Colonic mucosa (tissue), 4 donors: ENCODE measurements around the gene CPT1A. TPM values are rescaled to one million over a fixed set of nuclear protein-coding genes. Genes with fewer than 3 reads are reported as not detected.

Source experiments
- DNase-seq: peaks from one replicate; pipeline ENCODE4 v3.0.0-alpha.2; 2020
- H3K27ac ChIP-seq: fragments of 200-600 bp; one replicate; pipeline ENCODE4 v1.8.0; 2021
- H3K27me3 ChIP-seq: fragments of 200-600 bp; one replicate; pipeline ENCODE4 v1.8.0; 2021
- H3K36me3 ChIP-seq: fragments of 200-600 bp; one replicate; pipeline ENCODE4 v1.8.0; 2021
- H3K4me1 ChIP-seq: fragments of 200-600 bp; one replicate; pipeline ENCODE4 v1.8.0; 2021; ENCODE audit warnings: mild to moderate bottlenecking
- H3K4me3 ChIP-seq: fragments of 200-600 bp; one replicate; pipeline ENCODE4 v1.8.0; 2021
- H3K9ac ChIP-seq, 2 donors: one replicate each; pipeline ENCODE4 v1.7.0; 2013; ENCODE audit warnings: control low read depth in 2 of 2, low read depth in 2 of 2, low read length in 2 of 2
- H3K9me3 ChIP-seq: fragments of 200-600 bp; one replicate; pipeline ENCODE4 v1.8.0; 2021
- intact Hi-C: fragments of 100-400 bp; cut with DNase I; formaldehyde crosslinking; loops from one replicate; pipeline ENCODE4 v1.14.1; 2022
- total RNA-seq, 2 donors: library from RNA; stranded (reverse); fragmentation: NEBNext Ultra II Directional in 1 of 2; extraction: Animal tissue kit (Norgen Biotek cat#: 25700) in 1 of 2; gene quantifications; one replicate each; pipeline ENCODE4 v1.2.1, GENCODE V29; 2021
- TF ChIP-seq, protein P1 (sequence below): fragments of 200-600 bp; IDR thresholded peaks from one replicate; pipeline ENCODE4 v1.8.0; 2022; ENCODE audit warnings: antibody characterized with exemption, mild to moderate bottlenecking
- donor health status: healthy.
- donor health status: DM: no; HTN: no; CAD: no.
- donor health status: DM: no; HTN: no; CAD: no.

CPT1A gene
- total RNA-seq, 2 donors from 2014 or later, result 197 to 213 TPM

DNA sequence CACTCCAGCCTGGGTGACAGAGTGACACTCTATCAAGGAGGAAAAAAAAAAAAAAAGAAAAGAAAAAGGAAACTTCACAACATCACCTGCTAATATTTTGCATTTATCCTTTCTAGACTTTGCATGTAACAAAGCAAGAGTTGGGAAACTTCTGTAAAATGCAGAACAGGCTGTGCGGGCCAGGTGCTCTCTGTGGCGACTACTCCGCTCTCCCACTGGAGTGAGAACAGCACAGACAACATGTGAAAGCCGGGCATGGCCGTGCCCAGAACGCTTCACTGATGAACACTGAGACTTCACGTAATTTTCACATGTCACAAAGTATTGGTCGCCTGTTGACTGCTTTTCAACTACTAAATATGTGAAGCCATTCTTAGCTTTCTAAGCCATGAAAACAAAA, 74.9 kb downstream of the CPT1A start:
- H3K9me3 ChIP-seq, result no peaks in the 10 kb centered on the region
- H3K27ac ChIP-seq, result no peak overlapping the region
- no peak for DNase-seq
- peaks cover 13% of the 10 kb centered on the region for H3K36me3 ChIP-seq
- no peaks in the 10 kb centered on the region for H3K27me3 ChIP-seq
- TF ChIP-seq, protein P1, sequence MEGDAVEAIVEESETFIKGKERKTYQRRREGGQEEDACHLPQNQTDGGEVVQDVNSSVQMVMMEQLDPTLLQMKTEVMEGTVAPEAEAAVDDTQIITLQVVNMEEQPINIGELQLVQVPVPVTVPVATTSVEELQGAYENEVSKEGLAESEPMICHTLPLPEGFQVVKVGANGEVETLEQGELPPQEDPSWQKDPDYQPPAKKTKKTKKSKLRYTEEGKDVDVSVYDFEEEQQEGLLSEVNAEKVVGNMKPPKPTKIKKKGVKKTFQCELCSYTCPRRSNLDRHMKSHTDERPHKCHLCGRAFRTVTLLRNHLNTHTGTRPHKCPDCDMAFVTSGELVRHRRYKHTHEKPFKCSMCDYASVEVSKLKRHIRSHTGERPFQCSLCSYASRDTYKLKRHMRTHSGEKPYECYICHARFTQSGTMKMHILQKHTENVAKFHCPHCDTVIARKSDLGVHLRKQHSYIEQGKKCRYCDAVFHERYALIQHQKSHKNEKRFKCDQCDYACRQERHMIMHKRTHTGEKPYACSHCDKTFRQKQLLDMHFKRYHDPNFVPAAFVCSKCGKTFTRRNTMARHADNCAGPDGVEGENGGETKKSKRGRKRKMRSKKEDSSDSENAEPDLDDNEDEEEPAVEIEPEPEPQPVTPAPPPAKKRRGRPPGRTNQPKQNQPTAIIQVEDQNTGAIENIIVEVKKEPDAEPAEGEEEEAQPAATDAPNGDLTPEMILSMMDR, result no peak
- no peaks in the 10 kb centered on the region for H3K4me1 ChIP-seq
- H3K9ac ChIP-seq, result no peak overlapping the region
- intact Hi-C loops, result no loop called here
- no peak overlapping the region for H3K4me3 ChIP-seq

DNA sequence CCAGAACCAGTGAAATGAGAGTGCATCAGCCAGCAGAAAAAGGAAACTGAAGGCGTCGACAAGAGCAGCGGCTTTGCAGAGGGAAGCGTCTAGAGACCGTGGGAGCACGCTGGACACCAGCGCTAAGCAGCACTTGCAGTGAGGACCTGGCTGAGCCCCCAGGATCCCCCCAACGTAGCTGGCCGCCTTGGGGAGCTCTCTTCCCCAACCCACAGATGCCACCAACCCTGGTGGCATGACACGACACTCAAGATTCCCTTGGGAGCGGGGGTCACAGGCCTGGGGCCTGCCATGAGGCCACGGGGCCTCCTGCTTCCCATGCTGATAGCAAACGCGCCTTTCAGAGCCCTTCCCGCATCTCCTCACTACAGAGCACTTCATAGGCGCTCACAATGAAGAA, 77.0 kb downstream of the CPT1A start:
- Histone ChIP-seq H3K4me1 (no peaks in the 10 kb centered on the region), H3K9ac (no peak overlapping the region), H3K9me3 (no peaks in the 10 kb centered on the region), H3K36me3 (peaks cover 7% of the 10 kb centered on the region), H3K4me3 (no peak overlapping the region), H3K27me3 (no peaks in the 10 kb centered on the region), H3K27ac (no peak overlapping the region)
- TF ChIP-seq, protein P1, result no peak
- DNase-seq, result no peak
- intact Hi-C loops, result no loop called here

DNA sequence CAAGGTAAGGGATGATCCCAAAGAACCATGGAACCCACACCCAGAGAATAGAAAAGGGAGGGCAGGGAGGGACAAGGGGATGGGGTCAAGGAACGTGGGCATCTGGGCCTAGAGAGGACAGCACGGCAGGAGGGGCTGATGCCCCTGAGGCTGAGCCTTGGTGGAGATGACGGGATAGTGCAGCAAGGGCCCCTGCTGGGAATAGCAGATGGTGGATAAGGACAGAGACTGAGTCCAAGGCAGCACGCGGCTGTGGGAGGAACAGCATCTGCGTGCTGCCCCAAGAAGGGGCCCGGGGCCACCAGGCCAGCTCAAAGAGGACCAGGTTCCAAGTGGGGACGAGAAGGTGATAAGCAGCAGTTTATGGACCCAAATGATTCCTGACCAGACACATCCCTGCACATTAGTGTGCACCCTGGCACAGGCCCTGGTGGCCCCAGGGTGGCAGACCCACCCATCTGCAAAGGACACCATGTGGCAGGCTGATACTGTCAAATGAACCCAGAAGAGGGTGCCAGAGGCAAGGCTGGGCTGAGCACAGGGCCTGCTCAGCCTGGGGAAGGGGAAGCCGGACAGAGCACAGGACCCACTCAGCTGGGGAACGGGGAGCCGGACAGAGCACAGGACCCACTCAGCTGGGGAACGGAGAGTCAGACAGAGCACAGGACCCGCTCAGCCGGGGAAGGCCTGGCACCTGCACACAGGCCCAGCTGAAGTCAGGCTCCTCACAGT, 77.6 kb downstream of the CPT1A start:
- H3K27ac ChIP-seq, result no peak overlapping the region
- no peaks in the 10 kb centered on the region for H3K27me3 ChIP-seq
- intact Hi-C loops, result no loop called here
- H3K9ac ChIP-seq, result no peak overlapping the region
- no peaks in the 10 kb centered on the region for H3K4me1 ChIP-seq
- peaks cover 7% of the 10 kb centered on the region for H3K36me3 ChIP-seq
- TF ChIP-seq, protein P1, result no peak
- no peak for DNase-seq
- H3K9me3 ChIP-seq, result no peaks in the 10 kb centered on the region
- H3K4me3 ChIP-seq, result no peak overlapping the region

DNA sequence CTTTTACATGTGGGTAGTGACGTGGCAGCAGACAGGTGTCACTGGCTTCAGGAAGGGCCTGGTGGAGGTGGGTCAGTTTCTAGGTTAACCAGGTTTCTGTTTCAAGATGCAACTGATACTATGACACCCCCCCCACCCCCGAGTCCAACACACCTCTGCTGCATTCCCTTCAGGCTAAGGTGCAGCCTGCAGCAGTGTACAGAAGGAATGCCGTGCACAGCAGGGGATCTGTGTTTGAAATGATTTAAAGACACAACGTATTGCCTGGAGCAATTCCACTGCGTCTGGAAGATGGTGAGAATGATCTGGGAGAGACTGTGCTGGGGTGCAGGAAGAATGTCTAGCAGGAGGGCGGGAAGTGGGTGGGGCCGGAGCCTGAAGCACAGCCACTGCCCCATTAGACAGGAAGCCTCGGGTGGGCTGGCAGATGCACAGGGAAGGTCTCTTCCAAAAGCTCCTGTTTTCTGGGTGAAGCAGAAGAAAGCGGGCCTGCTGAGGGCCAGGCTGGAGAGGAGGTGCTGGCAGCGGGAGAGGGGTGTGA, 78.5 kb downstream of the CPT1A start:
- intact Hi-C loops, result no loop called here
- Histone ChIP-seq H3K27ac (no peak overlapping the region), H3K4me3 (no peak overlapping the region), H3K9me3 (no peaks in the 10 kb centered on the region), H3K4me1 (no peaks in the 10 kb centered on the region), H3K36me3 (peaks cover 7% of the 10 kb centered on the region), H3K9ac (no peak overlapping the region), H3K27me3 (no peaks in the 10 kb centered on the region)
- DNase-seq, result no peak
- TF ChIP-seq, protein P1, result no peak

DNA sequence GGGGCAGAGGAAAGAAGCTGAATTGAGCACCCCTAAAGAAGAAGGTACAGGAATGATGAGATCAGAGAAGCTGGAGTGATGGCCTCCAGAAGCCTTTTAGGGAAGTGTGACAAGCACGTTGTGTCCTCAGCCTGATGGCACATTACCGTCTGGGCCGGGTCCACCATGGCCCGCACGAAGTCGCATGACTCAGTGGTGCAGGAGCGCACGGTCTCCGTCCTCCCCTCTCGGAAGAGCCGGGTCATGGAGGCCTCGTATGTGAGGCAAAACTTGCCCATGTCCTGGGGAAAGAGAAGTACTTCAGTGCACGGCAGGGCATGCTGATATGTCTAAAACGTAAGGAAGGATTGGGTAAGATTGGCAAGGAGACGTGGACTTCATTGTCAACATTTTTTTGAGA, 79.2 kb downstream of the CPT1A start:
- Histone ChIP-seq H3K36me3 (peaks cover 7% of the 10 kb centered on the region), H3K4me1 (no peaks in the 10 kb centered on the region), H3K9me3 (no peaks in the 10 kb centered on the region), H3K27me3 (no peaks in the 10 kb centered on the region), H3K4me3 (no peak overlapping the region), H3K9ac (no peak overlapping the region), H3K27ac (no peak overlapping the region)
- TF ChIP-seq, protein P1, result no peak
- intact Hi-C loops, result no loop called here
- DNase-seq, result no peak
